ENCODE measurements around the gene B4GALT2. TPM values are rescaled to one million over a fixed set of nuclear protein-coding genes. Genes with fewer than 3 reads are reported as not detected.

The B4GALT2 gene
- total RNA-seq, 1 experiment from 2014 or later, result 76.8 TPM

- Histone ChIP-seq H4K20me1 (ENCODE audit: insufficient read depth) (no peaks in the 10 kb centered on the region), H3K4me3 (replicated peaks in 1 of 2; ENCODE audit: low read depth in 1 of 2, low read length in 2 of 2) (peak overlapping the region; percentile 63 to 72), H2AFZ (ENCODE audit: low read depth, low read length, poor library complexity, severe bottlenecking) (peak overlapping the region; percentile 65), H3K4me2 (ENCODE audit: low read length) (peak overlapping the region; percentile 91), H3K36me3 (ENCODE audit: control insufficient read depth in 1 of 2, insufficient read depth in 2 of 2, low read length in 2 of 2) (peaks cover 0 to 14% of the 10 kb centered on the region in 2 experiments; a peak in 2 of 4 replicates), H3K4me1 (ENCODE audit: control insufficient read depth in 1 of 2, insufficient read depth in 2 of 2, low read length in 2 of 2) (peaks cover 10 to 39% of the 10 kb centered on the region in 2 experiments), H3K27me3 (ENCODE audit: insufficient read depth, low read length) (no peaks in the 10 kb centered on the region), H3K9me3 (ENCODE audit: control insufficient read depth in 1 of 2, insufficient read depth in 1 of 2, low read depth in 1 of 2, low read length in 2 of 2) (no peaks in the 10 kb centered on the region), H3K9me2 (ENCODE audit: insufficient read depth) (no peaks in the 10 kb centered on the region), H3K27ac (ENCODE audit: low read depth, low read length) (peak overlapping the region; percentile 82), H3K79me2 (ENCODE audit: insufficient read depth, low read length) (no peaks in the 10 kb centered on the region), H3K9ac (ENCODE audit: low read length) (peak overlapping the region; percentile 80)
- RAD21 ChIA-PET (ENCODE audit: low non-redundant PET in 1 of 2, low total read pairs in 2 of 2, uncharacterized antibody in 2 of 2, unreplicated experiment in 2 of 2), result interaction anchor here in 1 of 2 experiments (1.1 kb wide), 1 partner anchor 21 kb away, joined by 3 read pairs; the partner anchor contains the start of gene DPH2
- CTCF ChIA-PET, result interaction anchor here (1.4 kb wide), 1 partner anchor 46 kb away, joined by 4 read pairs; no protein-coding TSS in a partner anchor
- TF ChIP-seq ZFX (IDR thresholded peaks at IDR 0.05) (no peak), POLR2AphosphoS5 (IDR thresholded peaks at IDR 0.05; ENCODE audit: low read depth, low read length) (no peak), YY1 (IDR thresholded peaks at IDR 0.05; ENCODE audit: extremely low read depth, insufficient replicate concordance, low read depth, low read length) (no peak), ZNF274 (IDR thresholded peaks at IDR 0.05; ENCODE audit: low read depth, low read length) (no peak), CBX3 (IDR thresholded peaks at IDR 0.05; ENCODE audit: low read depth) (no peak), EZH2phosphoT487 (IDR thresholded peaks at IDR 0.05; ENCODE audit: borderline replicate concordance) (no peak), SP1 (IDR thresholded peaks at IDR 0.05; ENCODE audit: low read depth) (no peak), EZH2 (IDR thresholded peaks at IDR 0.05) (no peak)
- TF ChIP-seq, protein P1, sequence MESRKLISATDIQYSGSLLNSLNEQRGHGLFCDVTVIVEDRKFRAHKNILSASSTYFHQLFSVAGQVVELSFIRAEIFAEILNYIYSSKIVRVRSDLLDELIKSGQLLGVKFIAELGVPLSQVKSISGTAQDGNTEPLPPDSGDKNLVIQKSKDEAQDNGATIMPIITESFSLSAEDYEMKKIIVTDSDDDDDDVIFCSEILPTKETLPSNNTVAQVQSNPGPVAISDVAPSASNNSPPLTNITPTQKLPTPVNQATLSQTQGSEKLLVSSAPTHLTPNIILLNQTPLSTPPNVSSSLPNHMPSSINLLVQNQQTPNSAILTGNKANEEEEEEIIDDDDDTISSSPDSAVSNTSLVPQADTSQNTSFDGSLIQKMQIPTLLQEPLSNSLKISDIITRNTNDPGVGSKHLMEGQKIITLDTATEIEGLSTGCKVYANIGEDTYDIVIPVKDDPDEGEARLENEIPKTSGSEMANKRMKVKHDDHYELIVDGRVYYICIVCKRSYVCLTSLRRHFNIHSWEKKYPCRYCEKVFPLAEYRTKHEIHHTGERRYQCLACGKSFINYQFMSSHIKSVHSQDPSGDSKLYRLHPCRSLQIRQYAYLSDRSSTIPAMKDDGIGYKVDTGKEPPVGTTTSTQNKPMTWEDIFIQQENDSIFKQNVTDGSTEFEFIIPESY (IDR thresholded peaks at IDR 0.05; ENCODE audit: extremely low read depth, insufficient replicate concordance, low read length), result no peak
- TF ChIP-seq, protein P2, sequence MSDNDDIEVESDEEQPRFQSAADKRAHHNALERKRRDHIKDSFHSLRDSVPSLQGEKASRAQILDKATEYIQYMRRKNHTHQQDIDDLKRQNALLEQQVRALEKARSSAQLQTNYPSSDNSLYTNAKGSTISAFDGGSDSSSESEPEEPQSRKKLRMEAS (IDR thresholded peaks at IDR 0.05), result no peak
- TF ChIP-seq, protein P3, sequence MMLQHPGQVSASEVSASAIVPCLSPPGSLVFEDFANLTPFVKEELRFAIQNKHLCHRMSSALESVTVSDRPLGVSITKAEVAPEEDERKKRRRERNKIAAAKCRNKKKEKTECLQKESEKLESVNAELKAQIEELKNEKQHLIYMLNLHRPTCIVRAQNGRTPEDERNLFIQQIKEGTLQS (IDR thresholded peaks at IDR 0.05), result no peak
- intact Hi-C loops (cut with micrococcal nuclease), result no loop called here
- BruUV-seq (replicated peaks), result no TSS peak
- peak; percentile 34; the same call in 1 of the 2 replicates for ATAC-seq
- DNase-seq (ENCODE audit: low read depth, low spot score), result no peak
- POLR2A ChIA-PET, result no interaction called here
These were observed 12.1 kb downstream of the B4GALT2 start for GRCh38 chr1:43991200-43991475.

Measured in HCT116 (cell line).